ENCODE measurements around the gene AMMECR1L.
A peak's percentile ranks its signal among the peaks of the same experiment; 100 is the strongest.
"Not testable (repeated sequence)": the region's sequence is repeated elsewhere in the genome, so short reads cannot be mapped to it uniquely, and the experiment has no call there.

The AMMECR1L gene

GRCh38 chr2:127901339-127902056 lies 15.7 kb upstream of the AMMECR1L start:
- peak; percentile 64 to 82 for DNase-seq
- Histone ChIP-seq H3K4me3 (no peak overlapping the region), H3K27me3 (peaks cover 0 to 9% of the 10 kb centered on the region in 2 donors), H3K9me3 (no peaks in the 10 kb centered on the region), H3K4me1 (peaks cover 0 to 8% (median 3%) of the 10 kb centered on the region in 4 donors), H3K27ac (peak overlapping the region; percentile 47 to 68), H3K36me3 (no peaks in the 10 kb centered on the region)
- intact Hi-C loops (cut with DNase I; ENCODE audit: low total_unique reads) = loop anchor here (10.0 kb wide), 1 partner anchor 183 kb away; no protein-coding TSS in a partner anchor
- TF ChIP-seq, protein P1, sequence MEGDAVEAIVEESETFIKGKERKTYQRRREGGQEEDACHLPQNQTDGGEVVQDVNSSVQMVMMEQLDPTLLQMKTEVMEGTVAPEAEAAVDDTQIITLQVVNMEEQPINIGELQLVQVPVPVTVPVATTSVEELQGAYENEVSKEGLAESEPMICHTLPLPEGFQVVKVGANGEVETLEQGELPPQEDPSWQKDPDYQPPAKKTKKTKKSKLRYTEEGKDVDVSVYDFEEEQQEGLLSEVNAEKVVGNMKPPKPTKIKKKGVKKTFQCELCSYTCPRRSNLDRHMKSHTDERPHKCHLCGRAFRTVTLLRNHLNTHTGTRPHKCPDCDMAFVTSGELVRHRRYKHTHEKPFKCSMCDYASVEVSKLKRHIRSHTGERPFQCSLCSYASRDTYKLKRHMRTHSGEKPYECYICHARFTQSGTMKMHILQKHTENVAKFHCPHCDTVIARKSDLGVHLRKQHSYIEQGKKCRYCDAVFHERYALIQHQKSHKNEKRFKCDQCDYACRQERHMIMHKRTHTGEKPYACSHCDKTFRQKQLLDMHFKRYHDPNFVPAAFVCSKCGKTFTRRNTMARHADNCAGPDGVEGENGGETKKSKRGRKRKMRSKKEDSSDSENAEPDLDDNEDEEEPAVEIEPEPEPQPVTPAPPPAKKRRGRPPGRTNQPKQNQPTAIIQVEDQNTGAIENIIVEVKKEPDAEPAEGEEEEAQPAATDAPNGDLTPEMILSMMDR (IDR thresholded peaks at IDR 0.05) = no peak

DNA sequence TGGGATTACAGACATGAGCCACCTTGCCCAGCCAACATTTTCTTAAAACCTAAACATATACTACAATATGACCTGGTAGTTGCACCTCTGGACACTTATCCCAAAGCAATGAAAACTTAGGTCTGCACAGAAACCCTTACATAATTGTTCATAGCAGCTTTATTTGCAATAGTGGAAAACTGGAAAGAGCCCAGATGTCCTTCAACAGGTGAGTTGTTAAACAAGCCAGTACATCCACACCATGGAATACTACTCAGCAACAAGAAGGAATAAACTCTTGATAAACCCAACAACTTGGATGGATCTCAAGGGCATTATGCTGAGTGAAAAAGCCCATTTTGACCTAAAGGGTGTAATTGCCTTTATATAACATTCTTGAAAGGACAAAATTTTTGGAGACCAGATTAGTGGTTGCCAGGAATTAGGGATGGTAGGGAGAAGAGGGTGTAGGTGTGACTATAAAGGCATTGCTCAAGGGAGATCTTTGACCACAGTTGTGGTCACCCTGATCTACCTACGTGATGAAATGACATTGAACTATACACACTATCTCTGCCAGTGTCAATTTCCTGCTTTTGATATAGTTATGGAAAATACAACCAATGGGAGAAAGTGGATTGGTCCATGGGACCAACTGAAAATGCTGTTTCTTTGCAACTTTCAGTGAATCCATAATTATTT lies 11.9 kb upstream of the AMMECR1L start:
- H3K27me3 ChIP-seq = no peaks in the 10 kb centered on the region
- H3K36me3 ChIP-seq = no peaks in the 10 kb centered on the region
- peaks cover 0 to 8% (median 3%) of the 10 kb centered on the region in 4 donors for H3K4me1 ChIP-seq
- intact Hi-C loops (cut with DNase I; ENCODE audit: low total_unique reads) = no loop called here
- TF ChIP-seq, protein P1 (IDR thresholded peaks at IDR 0.05) = no peak
- no peak for DNase-seq
- H3K4me3 ChIP-seq = no peak overlapping the region
- no peaks in the 10 kb centered on the region for H3K9me3 ChIP-seq
- no peak overlapping the region for H3K27ac ChIP-seq

GRCh38 chr2:127893494-127893893 lies 7.7 kb upstream of the AMMECR1L start:
- Histone ChIP-seq H3K4me3 (no peak overlapping the region), H3K4me1 (no peaks in the 10 kb centered on the region), H3K36me3 (no peaks in the 10 kb centered on the region), H3K27me3 (no peaks in the 10 kb centered on the region), H3K27ac (no peak overlapping the region), H3K9me3 (no peaks in the 10 kb centered on the region)
- no peak for DNase-seq
- TF ChIP-seq, protein P1 (IDR thresholded peaks at IDR 0.05) = no peak
- intact Hi-C loops (cut with DNase I; ENCODE audit: low total_unique reads) = no loop called here

DNA sequence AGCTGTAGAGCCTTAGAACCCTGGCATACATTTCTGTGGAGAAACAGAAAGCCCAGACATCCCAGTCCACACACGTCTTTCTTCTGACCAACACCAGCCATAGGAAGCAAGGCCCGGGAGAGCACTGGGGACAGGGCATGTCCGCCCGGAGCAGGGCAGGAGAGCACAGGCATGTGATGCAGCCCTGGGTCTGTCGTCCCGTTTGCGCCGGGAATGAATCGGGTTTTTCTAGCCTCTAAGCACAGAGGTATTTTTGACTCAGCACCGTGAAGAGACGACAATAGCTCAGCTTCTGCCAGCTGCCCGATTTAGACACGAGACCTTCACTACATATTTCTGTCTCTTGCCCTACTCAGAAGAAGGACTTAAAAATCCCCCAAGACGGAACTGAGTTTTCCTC lies 7.3 kb upstream of the AMMECR1L start:
- intact Hi-C loops (cut with DNase I; ENCODE audit: low total_unique reads) = no loop called here
- Histone ChIP-seq H3K4me1 (peaks cover 0 to 4% (median 2%) of the 10 kb centered on the region in 4 donors), H3K4me3 (no peak overlapping the region), H3K27ac (no peak overlapping the region), H3K36me3 (no peaks in the 10 kb centered on the region), H3K9me3 (no peaks in the 10 kb centered on the region), H3K27me3 (no peaks in the 10 kb centered on the region)
- DNase-seq = no peak
- TF ChIP-seq, protein P1 (IDR thresholded peaks at IDR 0.05) = no peak

GRCh38 chr2:127891811-127892210 lies 6.1 kb upstream of the AMMECR1L start:
- H3K4me3 ChIP-seq = no peak overlapping the region
- no peaks in the 10 kb centered on the region for H3K9me3 ChIP-seq
- DNase-seq = no peak
- H3K4me1 ChIP-seq = peaks cover 0 to 15% (median 7%) of the 10 kb centered on the region in 4 donors
- TF ChIP-seq, protein P1 (IDR thresholded peaks at IDR 0.05) = no peak
- H3K36me3 ChIP-seq = no peaks in the 10 kb centered on the region
- H3K27me3 ChIP-seq = no peaks in the 10 kb centered on the region
- H3K27ac ChIP-seq = no peak overlapping the region
- intact Hi-C loops (cut with DNase I; ENCODE audit: low total_unique reads) = no loop called here

DNA sequence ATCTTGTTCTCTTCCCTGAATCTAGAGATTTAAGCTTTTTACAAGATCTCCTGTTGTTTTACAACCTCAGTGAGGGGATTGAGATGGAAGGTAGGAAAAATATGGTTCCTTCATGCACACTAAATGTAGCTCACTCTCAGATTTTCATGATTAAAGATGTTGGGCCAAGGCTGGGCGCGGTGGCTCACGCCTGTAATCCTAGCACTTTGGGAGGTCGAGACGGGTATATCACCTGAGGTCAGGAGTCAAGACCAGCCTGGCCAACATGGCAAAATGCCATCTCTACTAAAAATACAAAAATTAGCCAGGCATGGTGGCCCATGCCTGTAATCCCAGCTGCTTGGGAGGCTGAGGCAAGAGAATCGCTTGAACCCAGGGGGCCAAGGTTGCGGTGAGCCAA lies 5.0 kb upstream of the AMMECR1L start:
- H3K36me3 ChIP-seq; H3K27me3 ChIP-seq; intact Hi-C loops (cut with DNase I; ENCODE audit: low total_unique reads); H3K4me3 ChIP-seq; H3K9me3 ChIP-seq; H3K27ac ChIP-seq; DNase-seq: not testable (repeated sequence)
- peaks cover 0 to 15% (median 7%) of the 10 kb centered on the region in 4 donors for H3K4me1 ChIP-seq

Measured in tibial artery (tissue), 4 donors.